Adrenal gland (tissue), 12 donors: ENCODE results near the gene CEND1. TPM values are rescaled to one million over a fixed set of nuclear protein-coding genes. Genes with fewer than 3 reads are reported as not detected.

Source experiments
- DNase-seq, 7 donors: peaks; one replicate each; pipeline ENCODE4 v3.0.0-alpha.2; 2019 to 2020
- H3K27ac ChIP-seq, 5 donors: fragments of 200-600 bp; sonication (generic) in 4 of 5; 1 replicate in 3 of 5; 2 replicates in 2 of 5; pipeline versions ENCODE4 v1.5.1 to v1.8.0; 2016 to 2020; ENCODE audit warnings: mild to moderate bottlenecking in 1 of 5
- H3K27me3 ChIP-seq: fragments of 200-600 bp; 2 replicates; pipeline ENCODE4 v1.8.0; 2021
- H3K36me3 ChIP-seq, 2 donors: fragments of 200-600 bp; replicated peaks in 1 of 2; 1 replicate in 1 of 2; 2 replicates in 1 of 2; pipeline versions ENCODE4 v1.5.1 to v1.8.0; 2018 to 2022
- H3K4me1 ChIP-seq, 2 donors: fragments of 200-600 bp; replicated peaks in 1 of 2; 1 replicate in 1 of 2; 2 replicates in 1 of 2; pipeline versions ENCODE4 v1.5.1 to v1.8.0; 2018 to 2021
- H3K4me3 ChIP-seq, 4 donors: fragments of 200-600 bp; sonication (generic) in 3 of 4; one replicate each; pipeline ENCODE4 v1.5.1; 2016 to 2018
- H3K9me3 ChIP-seq, 3 donors: fragments of 200-600 bp; sonication (generic) in 1 of 3; replicated peaks in 1 of 3; 1 replicate in 2 of 3; 2 replicates in 1 of 3; pipeline versions ENCODE4 v1.5.1 to v1.8.0; 2016 to 2021
- POLR2A ChIP-seq, 2 donors: fragments of 450-650 bp; IDR thresholded peaks; one replicate each; pipeline ENCODE4 v1.6.1; 2017; ENCODE audit warnings: antibody characterized with exemption in 2 of 2, mild to moderate bottlenecking in 2 of 2, moderate library complexity in 1 of 2
- WGBS, 4 donors: extraction: QIAGEN DNeasy Blood & Tissue Kit in 2 of 4; methylation state at CpG; one replicate each; pipeline versions ENCODE4 v1.1.5 to v1.1.7; 2013 to 2017; 5-methylcytosine and 5-hydroxymethylcytosine counted together
- intact Hi-C, 2 donors: fragments of 100-400 bp; cut with DNase I; formaldehyde crosslinking; loops; one replicate each; pipeline versions ENCODE4 v1.14.1 to v1.15.0; 2022 to 2023
- polyA plus RNA-seq, 3 donors: library from polyadenylated mRNA; stranded (reverse); fragments of 200-250 nt in 2 of 3; fragments of 350-450 nt in 1 of 3; fragmentation: Illumina TruSeq in 1 of 3; extraction: RNeasy Lipid Tissue Mini Kit (QIAGEN cat#74804) in 1 of 3; gene quantifications; one replicate each; pipeline ENCODE4 v1.2.3, GENCODE V29; 2013 to 2014
- total RNA-seq, 9 donors: library from RNA; depleted of rRNA in 4 of 9; stranded (reverse); fragments of >200 nt in 4 of 9; fragments of 120-200 nt in 1 of 9; fragmentation: NEBNext Ultra II Directional in 1 of 9; extraction: Animal tissue kit (Norgen Biotek cat#: 25700) in 1 of 9; gene quantifications; one replicate each; pipeline versions ENCODE4 v1.1.0 to v1.2.4, GENCODE V29; 2013 to 2023
- TF ChIP-seq, protein P1 (sequence below), 6 experiments: fragments of 450-650 bp in 4 of 6; fragments of 200-600 bp in 2 of 6; sonication (generic) in 1 of 6; IDR thresholded peaks; 1 replicate in 5 of 6; 2 replicates in 1 of 6; pipeline versions ENCODE4 v1.5.1 to v1.8.0; 2016 to 2021; ENCODE audit warnings: antibody characterized with exemption in 6 of 6, mild to moderate bottlenecking in 2 of 6, moderate library complexity in 1 of 6
- donor health status: healthy with polysubstance abuse.
- donor health status: Bipolar disorder and iron deficiency.
- donor health status: DM: yes; HTN: yes; CAD: no.
- donor health status: DM: no; HTN: no; CAD: no.
- donor health status: DM: no; HTN: no; CAD: no.
- donor health status: DM: yes; HTN: yes; CAD: no.

CEND1 gene
- total and polyA plus RNA-seq, 12 donors: 0.42 to 14.5 (median 3.0) TPM; not detected in 4

DNA sequence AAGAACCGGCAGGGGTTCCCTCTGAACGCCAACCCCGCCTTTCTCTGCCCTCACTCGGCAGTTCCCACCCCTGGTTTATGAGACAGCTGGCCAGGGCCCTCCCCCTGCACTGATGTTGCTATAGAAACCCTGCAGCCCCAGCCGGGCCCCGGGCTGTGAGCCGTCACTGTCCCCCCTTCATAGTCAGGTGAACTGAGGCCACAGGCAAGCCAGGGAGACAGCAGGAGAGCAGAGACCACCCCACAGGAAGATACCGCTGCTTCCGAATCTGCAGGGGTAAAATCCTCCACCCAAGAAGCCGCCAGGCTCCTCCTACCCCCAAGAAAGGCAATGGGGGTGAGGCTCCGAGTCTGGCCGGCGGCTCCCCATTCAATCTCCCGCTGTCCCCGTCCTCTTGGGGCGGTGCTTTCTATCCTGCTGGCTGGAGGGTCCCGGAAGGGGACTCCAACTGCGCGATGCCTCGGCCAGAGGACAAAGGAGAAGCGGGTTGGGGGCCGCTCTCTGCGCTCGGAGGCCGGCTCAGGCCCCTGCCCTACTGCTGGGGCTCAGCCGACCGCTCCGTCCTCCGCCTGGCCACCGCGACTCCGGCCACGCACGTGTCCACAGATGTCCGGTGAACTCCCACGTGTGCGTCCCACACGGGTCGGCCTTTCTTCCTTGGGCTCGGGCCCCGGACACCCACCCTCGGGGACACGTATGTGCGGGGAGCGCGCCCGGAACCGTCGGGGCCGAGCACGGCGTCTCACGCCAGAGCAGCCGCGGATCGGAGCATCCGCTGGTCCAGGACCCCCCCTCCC lies 7.6 kb upstream of the CEND1 start:
- TF ChIP-seq, protein P1, sequence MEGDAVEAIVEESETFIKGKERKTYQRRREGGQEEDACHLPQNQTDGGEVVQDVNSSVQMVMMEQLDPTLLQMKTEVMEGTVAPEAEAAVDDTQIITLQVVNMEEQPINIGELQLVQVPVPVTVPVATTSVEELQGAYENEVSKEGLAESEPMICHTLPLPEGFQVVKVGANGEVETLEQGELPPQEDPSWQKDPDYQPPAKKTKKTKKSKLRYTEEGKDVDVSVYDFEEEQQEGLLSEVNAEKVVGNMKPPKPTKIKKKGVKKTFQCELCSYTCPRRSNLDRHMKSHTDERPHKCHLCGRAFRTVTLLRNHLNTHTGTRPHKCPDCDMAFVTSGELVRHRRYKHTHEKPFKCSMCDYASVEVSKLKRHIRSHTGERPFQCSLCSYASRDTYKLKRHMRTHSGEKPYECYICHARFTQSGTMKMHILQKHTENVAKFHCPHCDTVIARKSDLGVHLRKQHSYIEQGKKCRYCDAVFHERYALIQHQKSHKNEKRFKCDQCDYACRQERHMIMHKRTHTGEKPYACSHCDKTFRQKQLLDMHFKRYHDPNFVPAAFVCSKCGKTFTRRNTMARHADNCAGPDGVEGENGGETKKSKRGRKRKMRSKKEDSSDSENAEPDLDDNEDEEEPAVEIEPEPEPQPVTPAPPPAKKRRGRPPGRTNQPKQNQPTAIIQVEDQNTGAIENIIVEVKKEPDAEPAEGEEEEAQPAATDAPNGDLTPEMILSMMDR (IDR thresholded peaks at IDR 0.05): no peak
- no peak for TF ChIP-seq POLR2A (IDR thresholded peaks at IDR 0.05)
- peaks cover 0 to 41% of the 10 kb centered on the region in 2 donors for H3K36me3 ChIP-seq
- DNase-seq: peak; percentile 65 to 88 (median 67)
- WGBS, 4 donors: 0 to 5% (median 1%) methylated on average over 6 to 57 of the region's 57 CpGs; no CpG with 5 or more reads in 1 of the 4 donors
- H3K9me3 ChIP-seq: no peaks in the 10 kb centered on the region
- peaks cover 20 to 27% of the 10 kb centered on the region in 2 donors for H3K4me1 ChIP-seq
- H3K27me3 ChIP-seq: no peaks in the 10 kb centered on the region
- H3K4me3 ChIP-seq: peak overlapping the region in 3 of 4 donors; percentile 11 to 88 (median 47)
- H3K27ac ChIP-seq: peak overlapping the region in 4 of 5 donors; percentile 59 to 85 (median 78)
- intact Hi-C loops: no loop called here

DNA sequence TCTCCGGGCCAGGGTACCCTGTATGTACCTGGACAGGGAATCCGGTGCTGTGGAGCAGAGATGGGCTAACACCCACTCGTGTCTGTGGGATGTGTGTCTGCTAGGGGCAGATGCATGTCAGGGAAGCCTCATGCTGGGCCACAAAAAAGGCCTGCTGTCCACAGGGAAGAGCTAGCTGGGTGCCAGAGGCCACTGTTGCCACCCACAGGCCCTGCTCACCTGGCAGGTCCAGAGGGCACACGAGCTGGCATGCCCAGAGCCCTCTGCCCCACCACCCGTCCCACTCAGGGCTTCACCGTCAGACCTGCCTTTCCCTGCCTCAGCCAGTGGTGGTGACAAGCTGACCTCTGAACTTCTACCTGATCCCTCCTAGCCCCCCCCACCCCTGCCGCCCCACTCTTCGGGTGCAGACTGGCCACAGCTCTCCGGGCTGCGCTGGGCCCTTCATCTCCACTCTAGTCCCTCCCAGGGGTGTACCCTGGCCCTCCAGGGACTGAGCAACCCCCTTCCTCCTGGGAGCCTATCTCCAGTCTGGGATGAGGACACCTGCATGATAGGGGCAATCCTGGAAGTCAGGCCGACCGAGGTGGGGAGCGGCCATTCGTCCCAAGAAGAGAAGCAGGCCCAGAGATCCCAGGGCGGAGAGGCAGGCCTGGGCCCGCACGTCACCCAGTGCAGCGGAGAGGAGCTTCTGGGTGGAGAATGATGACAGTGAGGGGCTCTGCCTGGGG lies 6.8 kb upstream of the CEND1 start:
- DNase-seq: no peak
- Histone ChIP-seq H3K4me3 (peak overlapping the region in 2 of 4 donors; percentile 65 to 88), H3K27ac (peak overlapping the region; percentile 2 to 85 (median 76)), H3K4me1 (peaks cover 20 to 27% of the 10 kb centered on the region in 2 donors), H3K36me3 (peaks cover 0 to 34% of the 10 kb centered on the region in 2 donors), H3K9me3 (no peaks in the 10 kb centered on the region), H3K27me3 (no peaks in the 10 kb centered on the region)
- 19 to 40% (median 27%) methylated on average over 9 to 18 of the region's 18 CpGs for WGBS, 4 donors
- intact Hi-C loops: no loop called here
- TF ChIP-seq, protein P1 (IDR thresholded peaks at IDR 0.05): no peak
- no peak for TF ChIP-seq POLR2A (IDR thresholded peaks at IDR 0.05)

DNA sequence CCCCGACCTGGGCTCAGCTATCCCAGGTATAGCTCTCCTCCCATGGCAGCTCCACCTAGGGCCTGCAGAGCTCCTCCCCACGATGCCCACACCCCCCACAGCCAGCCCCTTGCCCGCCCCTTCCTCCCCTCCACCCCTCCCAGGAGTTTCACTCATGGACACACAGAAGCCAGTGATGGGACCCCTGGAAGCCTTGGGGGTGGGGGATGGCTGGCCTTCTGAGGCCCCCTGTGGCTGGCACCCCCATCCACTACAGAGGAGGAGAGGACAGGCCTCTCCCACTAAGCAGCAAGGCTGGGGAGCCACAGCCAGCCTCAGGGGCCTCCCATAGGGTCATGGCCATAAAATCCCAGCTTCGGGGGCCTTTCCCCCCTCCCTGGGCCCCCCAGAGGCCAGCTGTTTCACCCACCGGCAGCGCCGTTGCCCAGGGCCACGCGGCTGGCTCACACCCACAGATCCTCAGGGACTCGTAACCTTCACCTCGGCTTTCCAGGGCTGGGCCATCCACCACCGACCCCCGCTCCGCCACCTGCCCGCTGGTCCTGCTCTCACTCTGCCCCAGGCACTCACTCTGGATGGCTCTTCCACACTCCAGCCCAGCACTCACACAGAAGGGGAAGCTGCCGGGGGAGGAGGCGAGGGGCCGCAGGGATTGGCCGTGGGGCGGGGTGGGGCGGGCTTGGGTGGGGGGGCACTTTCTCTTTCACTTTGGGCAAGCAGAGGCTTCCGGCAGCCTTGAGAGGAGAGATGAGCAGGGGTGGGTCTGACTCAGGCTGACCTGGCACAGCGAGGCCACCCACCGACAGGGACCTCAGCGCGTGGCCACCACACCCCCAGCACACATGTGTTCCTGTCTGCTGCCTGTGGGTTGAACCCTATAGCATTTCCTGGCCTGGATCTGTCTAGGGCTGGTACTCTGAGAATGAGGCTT lies 6.0 kb upstream of the CEND1 start:
- Histone ChIP-seq H3K36me3 (peaks cover 0 to 26% of the 10 kb centered on the region in 2 donors), H3K27ac (peak overlapping the region; percentile 2 to 85 (median 76)), H3K4me3 (peak overlapping the region in 2 of 4 donors; percentile 65 to 88), H3K27me3 (no peaks in the 10 kb centered on the region), H3K4me1 (peaks cover 20 to 27% of the 10 kb centered on the region in 2 donors), H3K9me3 (no peaks in the 10 kb centered on the region)
- TF ChIP-seq POLR2A (IDR thresholded peaks at IDR 0.05): peak in 1 of 2 donors; percentile 60
- TF ChIP-seq, protein P1 (IDR thresholded peaks at IDR 0.05): no peak
- 0 to 20% (median 2%) methylated on average over 1 to 26 of the region's 26 CpGs for WGBS, 4 donors
- peak; percentile 79 to 93 (median 89) for DNase-seq
- intact Hi-C loops: no loop called here
